ENCODE results near the gene PARD3.
"Not testable (repeated sequence)": the region's sequence is repeated elsewhere in the genome, so short reads cannot be mapped to it uniquely, and the experiment has no call there.

PARD3 gene

GRCh38 chr10:34087095-34087418 lies 728.0 kb downstream of the PARD3 start:
- no peak for DNase-seq

GRCh38 chr10:34083567-34083966 lies 731.5 kb downstream of the PARD3 start:
- DNase-seq, result no peak

GRCh38 chr10:34081948-34082347 lies 733.1 kb downstream of the PARD3 start:
- DNase-seq, result no peak

GRCh38 chr10:34081347-34081743 lies 733.8 kb downstream of the PARD3 start:
- no peak for DNase-seq

- no peak for DNase-seq
These were observed 734.4 kb downstream of the PARD3 start for GRCh38 chr10:34080485-34081346.

GRCh38 chr10:34079702-34080484 lies 735.2 kb downstream of the PARD3 start:
- DNase-seq, result no peak

GRCh38 chr10:34078745-34079470 lies 736.2 kb downstream of the PARD3 start:
- DNase-seq, result no peak

GRCh38 chr10:34078017-34078744 lies 736.9 kb downstream of the PARD3 start:
- no peak for DNase-seq

- DNase-seq, result no peak
These were observed 738.7 kb downstream of the PARD3 start for GRCh38 chr10:34076443-34076842.

- DNase-seq, result no peak
These were observed 739.7 kb downstream of the PARD3 start for GRCh38 chr10:34075254-34075926.

- no peak for DNase-seq
These were observed 741.0 kb downstream of the PARD3 start for GRCh38 chr10:34074051-34074450.

GRCh38 chr10:34067741-34068140 lies 747.4 kb downstream of the PARD3 start:
- not testable (repeated sequence) for DNase-seq

GRCh38 chr10:34063592-34063991 lies 751.5 kb downstream of the PARD3 start:
- no peak for DNase-seq

- no peak for DNase-seq
These were observed 753.3 kb downstream of the PARD3 start for GRCh38 chr10:34061841-34062240.

Measured in fibroblast of skin of abdomen (primary cell).